ENCODE results near the gene TNK2. TPM values are rescaled to one million over a fixed set of nuclear protein-coding genes. Genes with fewer than 3 reads are reported as not detected.

The TNK2 gene
- total and polyA plus RNA-seq, 2 donors (not counting 3 experiments of a cell fraction or from before 2014, with no cell fraction given) = 18.6 to 71.6 TPM

GRCh38 chr3:195888311-195888761, 20.0 kb downstream of the TNK2 start:
- TF ChIP-seq MYC (IDR thresholded peaks at IDR 0.05; ENCODE audit: low read depth, low read length) (no peak), JUN (IDR thresholded peaks at IDR 0.05; ENCODE audit: borderline replicate concordance, insufficient read depth, insufficient read length, low read depth) (no peak), FOS (IDR thresholded peaks at IDR 0.05; ENCODE audit: borderline replicate concordance, insufficient read depth, low read length) (no peak), EZH2 (IDR thresholded peaks at IDR 0.05; ENCODE audit: borderline replicate concordance, low read depth, low read length, severe bottlenecking) (no peak), MAX (IDR thresholded peaks at IDR 0.05; ENCODE audit: insufficient read depth, insufficient read length) (no peak), POLR2A (IDR thresholded peaks at IDR 0.05; ENCODE audit: low read depth, low read length) (no peak)
- H3K27ac ChIP-seq (ENCODE audit: insufficient read depth, low read depth, low read length) = no peak overlapping the region
- H3K9me1 ChIP-seq (replicated peaks; ENCODE audit: control insufficient read depth, extremely low read depth, insufficient read depth, low read length) = no peaks in the 10 kb centered on the region
- no peaks in the 10 kb centered on the region for H3K9me3 ChIP-seq (replicated peaks; ENCODE audit: control insufficient read depth, insufficient read depth, low read length)
- no peaks in the 10 kb centered on the region for H4K20me1 ChIP-seq (replicated peaks; ENCODE audit: control insufficient read depth, extremely low read depth, insufficient read depth, low read length)
- H3K4me2 ChIP-seq (ENCODE audit: insufficient read depth, low read length) = no peak overlapping the region
- no peak for DNase-seq (ENCODE audit: low read depth, low spot score)
- CTCF ChIA-PET = interaction anchor here (2.0 to 10.5 kb wide), 2 partner anchors 26 to 29 kb away, joined by 8 to 438 read pairs; no protein-coding TSS in a partner anchor
- no peak overlapping the region for H3K4me3 ChIP-seq (replicated peaks in 1 of 3; ENCODE audit: insufficient read depth in 1 of 3, low read depth in 1 of 3, low read length in 3 of 3)
- peaks cover 0 to 4% of the 10 kb centered on the region in 2 experiments for H3K36me3 ChIP-seq (ENCODE audit: control insufficient read depth in 2 of 2, extremely low read depth in 1 of 2, insufficient read depth in 2 of 2, low read length in 2 of 2)
- intact Hi-C loops (cut with micrococcal nuclease) = no loop called here
- no TSS peak for BruUV-seq (replicated peaks)
- H3K27me3 ChIP-seq (ENCODE audit: control insufficient read depth in 2 of 2, insufficient read depth in 2 of 2, low read length in 2 of 2) = no peaks in the 10 kb centered on the region
- dilution Hi-C loops (cut with MboI; ENCODE audit: extremely low pct_ligation_motif_present, low sequenced_read_pairs) = no loop called here
- no peak overlapping the region for H3K9ac ChIP-seq (replicated peaks; ENCODE audit: extremely low read depth, insufficient read depth, low read length)
- FAIRE-seq = no peak
- no peak overlapping the region for H2AFZ ChIP-seq (ENCODE audit: low read depth, low read length)
- peaks cover 40% of the 10 kb centered on the region for H3K4me1 ChIP-seq (ENCODE audit: control insufficient read depth, extremely low read depth, insufficient read depth, low read length)
- POLR2A ChIA-PET = no interaction called here
- no peaks in the 10 kb centered on the region for H3K79me2 ChIP-seq (ENCODE audit: control insufficient read depth, insufficient read depth, low read length)

- H3K4me1 ChIP-seq (ENCODE audit: control insufficient read depth, extremely low read depth, insufficient read depth, low read length) = peaks cover 33% of the 10 kb centered on the region
- intact Hi-C loops (cut with micrococcal nuclease) = no loop called here
- TF ChIP-seq JUN (IDR thresholded peaks at IDR 0.05; ENCODE audit: borderline replicate concordance, insufficient read depth, insufficient read length, low read depth) (no peak), POLR2AphosphoS5 (IDR thresholded peaks at IDR 0.05; ENCODE audit: insufficient read depth, low read depth, low read length) (no peak), POLR2A (IDR thresholded peaks at IDR 0.05; ENCODE audit: low read depth, low read length) (no peak), FOS (IDR thresholded peaks at IDR 0.05; ENCODE audit: borderline replicate concordance, insufficient read depth, low read length) (no peak), MAX (IDR thresholded peaks at IDR 0.05; ENCODE audit: insufficient read depth, insufficient read length) (no peak), EZH2 (IDR thresholded peaks at IDR 0.05; ENCODE audit: borderline replicate concordance, low read depth, low read length, severe bottlenecking) (no peak), CTCF (IDR thresholded peaks at IDR 0.05; ENCODE audit: extremely low read depth in 1 of 2, insufficient read depth in 1 of 2, low read depth in 1 of 2, low read length in 2 of 2) (no peak), GATA2 (IDR thresholded peaks at IDR 0.05; ENCODE audit: insufficient read depth, insufficient read length, low read depth, low read length) (no peak), MYC (IDR thresholded peaks at IDR 0.05; ENCODE audit: low read depth, low read length) (no peak)
- no peaks in the 10 kb centered on the region for H3K27me3 ChIP-seq (ENCODE audit: control insufficient read depth in 2 of 2, insufficient read depth in 2 of 2, low read length in 2 of 2)
- no peaks in the 10 kb centered on the region for H4K20me1 ChIP-seq (replicated peaks; ENCODE audit: control insufficient read depth, extremely low read depth, insufficient read depth, low read length)
- no peaks in the 10 kb centered on the region for H3K79me2 ChIP-seq (ENCODE audit: control insufficient read depth, insufficient read depth, low read length)
- no TSS peak for BruUV-seq (replicated peaks)
- FAIRE-seq (no peak), DNase-seq (ENCODE audit: low read depth, low spot score) (no peak)
- H3K9me1 ChIP-seq (replicated peaks; ENCODE audit: control insufficient read depth, extremely low read depth, insufficient read depth, low read length) = no peaks in the 10 kb centered on the region
- ChIA-PET POLR2A (no interaction called here), CTCF (interaction anchor here (4.3 to 10.5 kb wide), 2 partner anchors 25 kb away, joined by 19 to 438 read pairs; no protein-coding TSS in a partner anchor)
- no peaks in the 10 kb centered on the region for H3K9me3 ChIP-seq (replicated peaks; ENCODE audit: control insufficient read depth, insufficient read depth, low read length)
- peaks cover 0 to 7% of the 10 kb centered on the region in 2 experiments for H3K36me3 ChIP-seq (ENCODE audit: control insufficient read depth in 2 of 2, extremely low read depth in 1 of 2, insufficient read depth in 2 of 2, low read length in 2 of 2)
- H3K4me2 ChIP-seq (ENCODE audit: insufficient read depth, low read length) = no peak overlapping the region
- H2AFZ ChIP-seq (ENCODE audit: low read depth, low read length) = no peak overlapping the region
- dilution Hi-C loops (cut with MboI; ENCODE audit: extremely low pct_ligation_motif_present, low sequenced_read_pairs) = no loop called here
- no peak overlapping the region for H3K27ac ChIP-seq (ENCODE audit: insufficient read depth, low read depth, low read length)
- no peak overlapping the region for H3K9ac ChIP-seq (replicated peaks; ENCODE audit: extremely low read depth, insufficient read depth, low read length)
- H3K4me3 ChIP-seq (replicated peaks in 1 of 3; ENCODE audit: insufficient read depth in 1 of 3, low read depth in 1 of 3, low read length in 3 of 3) = no peak overlapping the region
These were observed 20.7 kb downstream of the TNK2 start for GRCh38 chr3:195887670-195888069.

All from endothelial cell of umbilical vein (primary cell).